ENCODE results near the gene WSCD1. TPM values are rescaled to one million over a fixed set of nuclear protein-coding genes. Genes with fewer than 3 reads are reported as not detected.

Gene WSCD1
- total RNA-seq, 1 donor, result 0.18 TPM

DNA sequence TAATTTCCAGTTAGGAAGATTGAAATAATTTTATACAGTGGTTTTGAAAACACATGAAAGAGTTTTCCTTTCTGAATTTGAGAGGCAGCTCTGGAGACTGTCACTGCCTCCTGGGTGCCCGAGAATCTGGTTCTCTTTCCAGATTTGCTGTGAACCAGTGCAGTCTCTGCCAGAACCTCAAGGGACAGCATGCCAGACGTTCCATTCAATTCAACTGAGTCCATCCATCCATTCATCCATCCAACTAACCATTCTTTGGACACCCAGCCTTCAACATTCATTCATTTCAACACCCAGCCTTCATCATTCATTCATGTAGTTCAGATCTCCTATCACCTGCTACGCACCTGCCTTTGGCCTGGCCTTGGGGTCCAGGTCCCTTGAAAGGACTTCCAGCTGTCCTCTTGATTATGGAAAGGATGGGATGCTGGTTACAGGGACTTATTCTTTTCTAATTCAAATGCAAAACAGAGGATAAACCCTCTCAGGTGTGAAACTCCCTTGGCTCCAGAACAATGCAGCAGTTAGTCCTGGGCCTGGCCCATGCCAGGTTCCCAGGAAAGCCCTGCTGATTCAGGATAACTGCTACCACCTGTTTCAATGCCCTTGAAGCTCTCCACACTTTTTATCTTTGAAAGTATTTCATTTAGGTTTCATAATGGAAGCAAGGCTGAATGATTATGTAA is 68.7 kb downstream of the WSCD1 start:
- no peak for DNase-seq (ENCODE audit: low read depth)
- no peak for TF ChIP-seq CTCF (IDR thresholded peaks at IDR 0.05; ENCODE audit: insufficient read depth, low read length)
- no peak overlapping the region for H3K4me3 ChIP-seq (ENCODE audit: low read depth, low read length)

- H3K4me3 ChIP-seq (ENCODE audit: low read depth, low read length), result no peak overlapping the region
- no peak for DNase-seq (ENCODE audit: low read depth)
- no peak for TF ChIP-seq CTCF (IDR thresholded peaks at IDR 0.05; ENCODE audit: insufficient read depth, low read length)
Observed at GRCh38 chr17:6139447-6139832, 69.3 kb downstream of the WSCD1 start.

GRCh38 chr17:6140188-6140587 is 70.0 kb downstream of the WSCD1 start:
- no peak for DNase-seq (ENCODE audit: low read depth)
- no peak overlapping the region for H3K4me3 ChIP-seq (ENCODE audit: low read depth, low read length)
- TF ChIP-seq CTCF (IDR thresholded peaks at IDR 0.05; ENCODE audit: insufficient read depth, low read length), result no peak

DNA sequence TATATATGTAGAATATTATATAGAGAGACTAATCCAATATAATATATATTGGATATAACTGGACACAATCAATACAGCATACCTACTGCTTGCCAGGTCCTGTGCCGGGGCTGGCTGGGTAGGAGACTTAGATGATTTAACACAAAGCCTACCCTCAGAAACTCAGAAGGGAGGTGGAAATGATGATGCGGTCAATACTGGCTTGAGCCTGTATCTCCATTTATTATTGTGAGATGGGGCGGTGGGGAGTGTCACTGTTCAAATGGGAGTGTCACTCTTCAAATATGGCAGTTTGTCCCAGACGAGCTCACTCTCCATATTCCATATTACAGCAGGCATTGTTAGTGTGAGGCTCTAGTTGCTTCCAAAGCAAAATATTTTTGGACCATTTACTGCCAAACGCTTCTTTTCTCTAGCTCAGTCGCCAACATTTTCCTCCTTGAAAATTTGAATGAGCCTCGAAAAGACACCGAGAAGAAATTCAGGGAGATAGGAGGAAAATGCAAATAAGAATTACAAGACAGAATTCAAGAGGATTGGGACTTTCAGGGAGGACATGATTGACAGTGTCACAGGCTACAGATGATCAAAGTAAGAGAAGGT is 70.7 kb downstream of the WSCD1 start:
- no peak for DNase-seq (ENCODE audit: low read depth)
- no peak overlapping the region for H3K4me3 ChIP-seq (ENCODE audit: low read depth, low read length)
- TF ChIP-seq CTCF (IDR thresholded peaks at IDR 0.05; ENCODE audit: insufficient read depth, low read length), result no peak

- no peak for DNase-seq (ENCODE audit: low read depth)
- TF ChIP-seq CTCF (IDR thresholded peaks at IDR 0.05; ENCODE audit: insufficient read depth, low read length), result no peak
- no peak overlapping the region for H3K4me3 ChIP-seq (ENCODE audit: low read depth, low read length)
Observed at GRCh38 chr17:6142701-6143100, 72.5 kb downstream of the WSCD1 start.

- no peak for TF ChIP-seq CTCF (IDR thresholded peaks at IDR 0.05; ENCODE audit: insufficient read depth, low read length)
- DNase-seq (ENCODE audit: low read depth), result no peak
- H3K4me3 ChIP-seq (ENCODE audit: low read depth, low read length), result no peak overlapping the region
Observed at GRCh38 chr17:6145946-6146345, 75.8 kb downstream of the WSCD1 start.
